SHP77 (cell line): ENCODE data around the gene SNX9.

Source experiments
- DNase-seq, 2 experiments: peaks; one replicate each; lab custom pipeline; 2025; lab: John Stamatoyannopoulos, UW

Gene SNX9

GRCh38 chr6:157978021-157978783 is 155.2 kb downstream of the SNX9 start:
- DNase-seq, result no peak

DNA sequence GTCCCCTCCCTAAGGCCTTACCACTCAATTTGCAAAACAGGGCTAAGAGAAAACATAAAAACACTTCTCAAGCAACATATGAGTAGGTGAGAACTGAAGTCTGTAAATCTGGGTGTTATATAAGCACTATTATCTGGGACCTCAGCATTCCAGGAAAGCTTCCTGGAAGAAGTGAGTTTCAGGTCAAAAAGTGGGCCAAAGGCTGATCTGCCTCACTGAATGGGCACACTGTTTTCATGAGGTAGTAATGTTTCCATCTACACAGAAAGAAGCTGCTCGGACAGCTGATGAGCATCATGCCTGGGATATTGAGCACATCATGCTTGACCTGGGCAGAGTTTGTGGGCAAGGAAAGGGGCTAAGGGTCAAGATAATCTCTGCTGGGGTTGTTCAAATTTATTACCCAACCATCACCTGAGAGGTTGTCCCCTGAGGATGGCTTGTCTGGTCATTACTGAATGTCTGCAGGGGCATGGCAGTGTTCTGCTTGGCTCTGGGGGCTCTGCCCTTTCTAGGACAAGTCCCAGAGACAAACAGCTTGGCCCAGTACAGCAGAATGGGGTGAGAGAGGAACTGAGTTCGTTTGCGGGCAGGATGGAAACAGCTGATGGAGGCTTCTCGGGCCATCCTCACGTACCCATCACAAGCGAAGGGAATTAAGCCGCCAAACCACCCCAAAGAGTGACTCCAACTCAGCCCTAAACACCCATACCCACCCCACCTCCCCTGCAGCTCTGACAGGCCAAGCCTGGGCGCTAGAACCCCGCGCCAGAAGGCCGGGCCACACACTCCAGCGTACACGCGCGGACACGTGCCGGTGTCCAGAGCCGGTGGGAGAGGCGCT is 157.5 kb downstream of the SNX9 start:
- no peak for DNase-seq

DNA sequence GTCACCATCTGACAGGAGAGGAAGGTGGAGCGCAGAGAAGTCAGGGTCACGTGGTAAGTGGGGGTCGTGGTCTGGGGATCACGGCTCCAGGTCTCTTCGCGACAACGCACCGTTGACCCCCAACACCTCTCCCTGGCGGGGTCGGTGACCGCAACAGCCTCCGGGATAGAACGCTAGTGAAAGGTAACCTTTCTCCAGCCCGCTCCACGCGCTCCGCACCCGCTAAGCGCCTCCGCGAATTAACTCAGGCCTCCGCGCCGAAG is 158.0 kb downstream of the SNX9 start:
- no peak for DNase-seq

DNA sequence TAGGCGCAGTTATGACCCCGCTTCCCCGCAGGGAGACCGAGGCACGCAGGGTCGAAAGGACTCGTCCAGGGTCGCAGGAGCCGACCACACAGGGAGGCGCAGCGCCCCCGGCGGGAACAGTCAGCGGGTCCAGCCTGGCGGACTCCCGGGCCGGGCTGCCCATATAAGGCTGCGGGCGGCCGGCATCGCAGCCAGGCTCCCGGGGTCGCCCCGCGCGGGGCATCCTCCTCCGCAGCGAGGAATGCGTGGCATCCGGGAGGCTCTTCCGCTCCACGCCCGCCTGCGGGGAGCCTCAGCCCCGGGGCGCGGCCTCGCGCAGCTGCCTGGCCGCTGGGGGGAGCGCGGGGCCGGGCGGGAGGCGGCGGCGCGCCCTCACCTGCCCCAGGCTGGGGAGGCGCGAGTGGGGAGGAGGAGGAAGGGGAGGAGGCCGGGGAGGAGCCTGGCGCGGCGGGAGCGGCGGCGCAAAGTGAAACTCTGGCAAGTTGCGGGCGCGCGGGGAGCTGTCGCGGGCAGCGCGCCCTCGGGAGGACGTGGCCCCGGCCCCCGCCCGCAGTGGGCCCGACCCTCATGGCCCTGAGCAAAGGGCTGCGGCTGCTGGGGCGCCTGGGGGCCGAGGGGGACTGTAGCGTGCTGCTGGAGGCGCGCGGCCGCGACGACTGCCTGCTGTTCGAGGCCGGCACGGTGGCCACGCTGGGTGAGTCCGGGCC is 158.5 kb downstream of the SNX9 start, which contains the start of gene SYNJ2:
TSS of gene SYNJ2 (plus strand) at position 469 of the 707 bp plus-strand sequence. CDS start at position 568, 99 bp downstream.
- peak; percentile 30 to 67 for DNase-seq

- peak; percentile 32 to 61 for DNase-seq
Measured at GRCh38 chr6:157982102-157982562, 159.1 kb downstream of the SNX9 start.

GRCh38 chr6:157982563-157983405 is 159.7 kb downstream of the SNX9 start:
- DNase-seq, result no peak

- DNase-seq, result no peak
Measured at GRCh38 chr6:157983406-157984119, 160.5 kb downstream of the SNX9 start.

- DNase-seq, result no peak
Measured at GRCh38 chr6:157984128-157984527, 161.1 kb downstream of the SNX9 start.

DNA sequence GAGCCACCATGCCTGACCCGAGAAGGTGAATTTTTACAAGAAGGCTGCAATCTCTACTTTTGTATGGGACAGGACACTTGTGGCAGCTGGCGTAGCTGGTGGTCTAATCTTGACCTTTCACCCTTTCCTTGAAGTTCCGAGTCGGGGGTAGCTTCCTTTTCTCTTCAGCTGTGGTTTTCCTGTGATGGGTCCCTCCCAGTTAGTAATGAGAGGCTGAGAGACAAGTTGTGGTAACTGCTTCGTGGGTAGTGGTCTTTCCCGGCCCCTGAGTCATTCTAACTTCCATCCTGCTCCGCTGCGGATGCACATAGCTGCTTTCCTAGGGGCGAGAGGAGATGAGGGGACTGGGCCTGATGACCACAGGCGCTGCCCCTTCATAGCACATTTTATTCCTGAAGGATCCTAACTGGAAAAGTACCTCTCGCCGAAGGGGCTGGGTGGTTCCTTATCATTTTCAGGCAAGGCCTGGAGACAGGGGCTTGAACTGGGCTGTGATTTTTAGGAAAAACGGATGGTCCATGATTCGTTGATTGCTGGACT is 161.7 kb downstream of the SNX9 start:
- no peak for DNase-seq

GRCh38 chr6:157985378-157986155 is 162.5 kb downstream of the SNX9 start:
- DNase-seq, result peak; percentile 14 to 47

DNA sequence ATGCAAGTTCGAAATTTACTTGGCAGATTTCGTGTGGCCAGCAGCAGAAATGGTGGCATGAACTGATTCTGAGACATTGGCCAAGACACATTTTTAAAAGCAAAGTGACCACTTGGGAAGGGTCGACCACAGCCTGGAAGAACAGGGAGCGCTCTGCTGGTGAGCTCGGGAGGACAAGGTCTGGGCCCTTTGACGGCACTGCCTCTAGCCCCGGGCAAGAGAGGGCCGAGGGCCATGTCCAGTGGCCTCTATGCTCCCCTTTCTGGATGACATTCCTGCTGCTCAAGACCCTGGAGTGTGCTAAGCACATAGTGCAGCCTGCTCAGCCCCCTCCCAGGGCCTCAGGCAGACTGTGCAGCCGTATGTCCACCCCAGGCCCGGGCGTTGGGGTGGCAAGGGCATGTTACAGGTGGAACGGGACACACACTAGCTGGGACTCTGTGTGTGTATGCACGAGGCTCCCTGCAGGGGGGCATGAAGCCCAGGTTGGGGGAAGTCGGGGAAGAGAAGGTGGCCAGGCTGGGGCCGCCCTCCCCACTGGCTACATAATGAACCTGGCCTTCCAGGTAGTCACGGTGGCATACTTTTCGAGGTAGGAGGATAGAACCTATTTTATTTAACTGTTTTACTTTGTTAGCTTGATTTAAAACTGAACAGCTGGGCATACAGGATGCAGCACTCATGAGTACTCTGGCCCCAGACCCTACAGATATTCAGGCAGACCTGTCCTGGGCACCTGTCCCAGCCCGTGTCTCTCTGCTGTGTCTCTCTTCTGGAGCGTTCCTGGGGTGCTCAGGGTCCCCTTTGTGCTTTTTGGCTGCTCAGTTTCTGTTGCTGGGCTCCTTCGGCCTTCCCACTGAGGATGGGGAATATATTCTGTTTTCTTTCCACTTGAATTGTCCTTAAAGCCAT is 165.0 kb downstream of the SNX9 start:
- peak in 1 of 2 experiments; percentile 28 for DNase-seq

- no peak for DNase-seq
Measured at GRCh38 chr6:157988700-157989063, 165.6 kb downstream of the SNX9 start.

GRCh38 chr6:157989541-157990289 is 166.7 kb downstream of the SNX9 start:
- DNase-seq, result peak; percentile 65 to 83

DNA sequence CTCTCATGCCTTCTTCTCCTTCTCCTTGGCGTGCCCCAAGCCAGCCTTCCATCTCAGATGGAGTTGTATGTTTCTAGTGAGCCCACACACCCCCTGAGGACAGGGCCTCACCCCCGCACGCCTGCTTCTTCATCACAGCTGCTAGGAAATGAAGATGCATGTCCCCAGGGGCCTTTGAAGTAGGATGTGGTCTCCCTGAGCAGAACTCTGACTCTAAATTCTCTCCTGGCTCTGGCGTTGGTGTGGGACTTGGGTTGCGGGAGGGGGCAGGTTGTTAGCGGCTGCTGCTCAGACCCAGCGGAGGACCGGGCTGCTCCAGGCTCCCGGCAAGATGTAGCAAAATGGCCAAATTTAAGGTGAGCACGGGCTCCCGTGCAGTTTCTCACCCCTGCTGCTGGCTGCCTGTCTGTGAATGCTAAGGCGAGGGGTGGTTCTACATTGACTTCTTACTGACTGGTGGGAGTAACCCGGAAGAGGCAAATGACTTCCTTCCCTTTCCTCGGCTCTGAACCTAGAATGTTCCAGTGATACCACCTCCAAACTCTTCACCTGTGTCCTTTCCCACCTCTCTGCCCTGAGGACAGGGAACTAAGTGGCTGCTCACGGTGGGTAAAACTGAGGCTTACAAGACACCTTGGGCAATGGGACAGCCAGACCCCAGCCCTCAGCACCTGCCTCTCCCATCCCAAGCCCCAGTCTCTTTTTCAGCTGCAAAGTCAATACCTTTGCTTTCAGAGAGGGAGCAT is 167.4 kb downstream of the SNX9 start:
- no peak for DNase-seq

- DNase-seq, result no peak
Measured at GRCh38 chr6:157991067-157991432, 168.0 kb downstream of the SNX9 start.

DNA sequence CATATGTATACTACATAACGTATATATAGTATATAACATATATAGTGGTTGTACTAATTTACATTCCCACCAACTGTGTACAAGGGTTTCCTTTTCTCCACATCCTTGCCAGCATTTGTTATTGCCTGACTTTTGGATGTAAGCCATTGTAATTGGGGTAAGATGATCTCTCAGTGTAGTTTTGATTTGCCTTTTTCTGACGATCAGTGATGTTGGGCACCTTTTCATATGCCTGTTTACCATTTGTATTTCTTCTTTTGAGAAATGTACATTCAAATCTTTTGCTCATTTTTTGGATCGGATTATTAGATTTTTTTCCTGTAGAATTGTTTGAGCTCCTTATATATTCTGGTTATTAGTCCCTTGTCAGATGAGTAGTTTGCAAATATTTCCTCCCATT is 170.0 kb downstream of the SNX9 start:
- DNase-seq, result no peak

DNA sequence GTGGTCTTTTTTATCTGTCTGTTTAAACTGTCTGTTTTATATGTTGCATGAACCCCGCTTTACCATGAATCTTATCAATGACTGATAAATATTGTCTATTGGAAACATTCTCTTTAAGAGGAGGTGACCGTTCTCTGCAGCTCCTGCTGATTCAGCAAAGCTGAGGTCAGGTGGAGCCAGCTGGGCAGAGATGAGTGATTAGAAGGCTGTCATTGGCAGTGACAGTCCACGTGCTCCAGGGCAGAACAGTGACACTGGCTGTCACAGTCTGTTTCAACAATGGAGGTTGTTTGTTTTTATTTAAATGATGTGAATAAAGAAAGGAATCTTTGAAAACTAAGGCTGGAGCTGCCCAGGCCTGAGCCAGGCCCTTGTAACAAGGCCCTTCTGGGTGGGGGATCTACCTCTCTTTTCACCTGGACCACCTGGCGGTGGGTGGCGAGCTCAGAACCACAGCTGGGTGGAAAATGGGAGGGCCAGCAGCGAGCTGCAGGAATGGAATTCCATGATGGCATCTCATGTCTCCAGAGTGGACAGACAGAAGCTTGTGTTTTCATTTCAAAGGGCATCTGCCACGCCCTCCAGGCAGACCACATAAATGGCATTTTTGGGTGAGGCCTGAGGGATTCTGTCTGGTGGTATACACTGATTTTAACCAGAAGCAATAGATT is 171.2 kb downstream of the SNX9 start:
- no peak for DNase-seq
